ENCODE measurements around the gene TRIM49.
"Not testable (repeated sequence)": the region's sequence is repeated elsewhere in the genome, so short reads cannot be mapped to it uniquely, and the experiment has no call there.

DNA sequence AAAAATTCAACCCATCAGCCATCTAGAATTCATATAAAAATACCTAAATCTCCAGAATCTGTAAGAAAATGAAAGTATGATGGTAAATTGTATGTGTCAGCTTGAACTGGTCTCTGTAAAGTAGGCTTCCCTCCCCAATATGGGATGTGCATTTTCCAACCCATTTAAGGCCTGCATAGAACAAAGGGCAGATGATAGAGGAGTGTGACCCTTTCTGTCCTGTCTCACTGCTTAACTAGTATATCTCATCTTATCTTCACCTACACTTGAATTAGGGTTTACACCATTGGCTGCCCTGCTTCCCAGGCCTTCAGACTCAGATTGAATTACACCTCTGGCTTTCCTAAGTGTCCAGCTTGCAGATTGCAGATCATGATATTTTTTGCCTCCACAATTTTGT, 57.6 kb downstream of the TRIM49 start:
- not testable (repeated sequence) for TF ChIP-seq EZH2 (IDR thresholded peaks at IDR 0.05; ENCODE audit: insufficient read depth, low read length)
- TF ChIP-seq, protein P1, sequence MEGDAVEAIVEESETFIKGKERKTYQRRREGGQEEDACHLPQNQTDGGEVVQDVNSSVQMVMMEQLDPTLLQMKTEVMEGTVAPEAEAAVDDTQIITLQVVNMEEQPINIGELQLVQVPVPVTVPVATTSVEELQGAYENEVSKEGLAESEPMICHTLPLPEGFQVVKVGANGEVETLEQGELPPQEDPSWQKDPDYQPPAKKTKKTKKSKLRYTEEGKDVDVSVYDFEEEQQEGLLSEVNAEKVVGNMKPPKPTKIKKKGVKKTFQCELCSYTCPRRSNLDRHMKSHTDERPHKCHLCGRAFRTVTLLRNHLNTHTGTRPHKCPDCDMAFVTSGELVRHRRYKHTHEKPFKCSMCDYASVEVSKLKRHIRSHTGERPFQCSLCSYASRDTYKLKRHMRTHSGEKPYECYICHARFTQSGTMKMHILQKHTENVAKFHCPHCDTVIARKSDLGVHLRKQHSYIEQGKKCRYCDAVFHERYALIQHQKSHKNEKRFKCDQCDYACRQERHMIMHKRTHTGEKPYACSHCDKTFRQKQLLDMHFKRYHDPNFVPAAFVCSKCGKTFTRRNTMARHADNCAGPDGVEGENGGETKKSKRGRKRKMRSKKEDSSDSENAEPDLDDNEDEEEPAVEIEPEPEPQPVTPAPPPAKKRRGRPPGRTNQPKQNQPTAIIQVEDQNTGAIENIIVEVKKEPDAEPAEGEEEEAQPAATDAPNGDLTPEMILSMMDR (IDR thresholded peaks at IDR 0.05; ENCODE audit: insufficient read depth, low read depth, low read length) = not testable (repeated sequence)
